HepG2 (cell line): ENCODE results near the gene NELFCD. TPM values are rescaled to one million over a fixed set of nuclear protein-coding genes. Genes with fewer than 3 reads are reported as not detected.

Experiments used
- CEBPZ ChIP-seq: IDR thresholded peaks from 2 replicates; pipeline ENCODE4 v1.6.1; 2012; ENCODE audit warnings: low read length, improper control_type of control experiment
- DMAP1 ChIP-seq: IDR thresholded peaks from 2 replicates; pipeline ENCODE4 v1.6.1; 2016
- EED ChIP-seq: sonication (generic); formaldehyde crosslinking; IDR thresholded peaks from 2 replicates; pipeline ENCODE4 v1.5.0; 2020; ENCODE audit warnings: mild to moderate bottlenecking, missing genetic modification reagents
- ISX ChIP-seq: sonication (generic); formaldehyde crosslinking; conservative IDR thresholded peaks from 2 replicates; pipeline ENCODE4 v1.5.0; 2020; ENCODE audit warnings: missing genetic modification reagents
- MAFK ChIP-seq, 2 experiments: IDR thresholded peaks in 1 of 2; conservative IDR thresholded peaks in 1 of 2; 2 replicates each; pipeline ENCODE4 v1.6.1; 2011; ENCODE audit warnings: improper control_type of control experiment in 2 of 2, low read length in 2 of 2
- MAZ ChIP-seq, 2 experiments: sonication (generic) in 1 of 2; formaldehyde crosslinking in 1 of 2; IDR thresholded peaks; 2 replicates each; pipeline versions ENCODE4 v1.5.0 to v1.6.1; 2012 to 2020; ENCODE audit warnings: low read depth in 2 of 2, mild to moderate bottlenecking in 2 of 2, borderline replicate concordance in 1 of 2, improper control_type of control experiment in 1 of 2, low read length in 1 of 2, missing genetic modification reagents in 1 of 2, moderate library complexity in 1 of 2
- PLRG1 ChIP-seq: fragments of 450-650 bp; conservative IDR thresholded peaks from 2 replicates; pipeline ENCODE4 v1.6.1; 2016
- RERE ChIP-seq: IDR thresholded peaks from 2 replicates; pipeline ENCODE4 v1.6.1; 2016; ENCODE audit warnings: low read depth, missing genetic modification reagents, missing compliant biosample characterization
- SALL1 ChIP-seq: sonication (generic); formaldehyde crosslinking; IDR thresholded peaks from 2 replicates; pipeline ENCODE4 v1.8.0; 2022; ENCODE audit warnings: mild to moderate bottlenecking, missing genetic modification reagents
- TCF12 ChIP-seq, 2 experiments: fragments of 450-650 bp in 1 of 2; sonication (generic) in 1 of 2; formaldehyde crosslinking in 1 of 2; IDR thresholded peaks; 2 replicates each; pipeline versions ENCODE4 v1.6.1 to v1.8.0; 2017 to 2022; ENCODE audit warnings: antibody characterized with exemption in 1 of 2, mild to moderate bottlenecking in 1 of 2, missing genetic modification reagents in 1 of 2, moderate library complexity in 1 of 2
- THAP8 ChIP-seq: sonication (generic); formaldehyde crosslinking; IDR thresholded peaks from 2 replicates; pipeline ENCODE4 v1.5.1; 2020; ENCODE audit warnings: missing genetic modification reagents, mild to moderate bottlenecking, borderline replicate concordance
- ZNF564 ChIP-seq: sonication (generic); formaldehyde crosslinking; IDR thresholded peaks from 2 replicates; pipeline ENCODE4 v1.8.1; 2023; ENCODE audit warnings: mild to moderate bottlenecking, missing genetic modification reagents
- ZNF616 ChIP-seq: sonication (generic); formaldehyde crosslinking; IDR thresholded peaks from 2 replicates; pipeline ENCODE4 v1.5.0; 2020; ENCODE audit warnings: low read depth, mild to moderate bottlenecking, missing genetic modification reagents
- ZNF660 ChIP-seq: sonication (generic); formaldehyde crosslinking; IDR thresholded peaks from 2 replicates; pipeline ENCODE4 v1.5.1; 2020; ENCODE audit warnings: mild to moderate bottlenecking, low read depth, missing genetic modification reagents, borderline replicate concordance
- ZNF720 ChIP-seq: sonication (generic); formaldehyde crosslinking; IDR thresholded peaks from 2 replicates; pipeline ENCODE4 v1.4.0; 2020; ENCODE audit warnings: missing genetic modification reagents
- polyA plus RNA-seq, 8 experiments: library from polyadenylated mRNA; depleted of rRNA in 3 of 8; stranded (reverse) in 7 of 8; unstranded in 1 of 8; fragments of >200 nt; fragmentation: Illumina TruSeq in 4 of 8; extraction: Trizol in 4 of 8; gene quantifications; 2 replicates each; pipeline versions ENCODE4 v1.2.1 to v1.2.3, GENCODE V29; 2011 to 2016; ENCODE audit warnings: low read depth in 4 of 8, missing spikeins in 1 of 8, mixed read lengths in 1 of 8; ENCODE audit not compliant: insufficient read depth in 1 of 8
- total RNA-seq, 5 experiments: library from RNA; depleted of rRNA; stranded (reverse); fragments of >200 nt; fragmentation: Illumina TruSeq; extraction: Trizol; gene quantifications; 2 replicates each; pipeline ENCODE4 v1.2.3, GENCODE V29; 2016; ENCODE audit warnings: low read depth in 1 of 5
- TF ChIP-seq, protein P1 (sequence below): sonication (generic); formaldehyde crosslinking; conservative IDR thresholded peaks from 2 replicates; pipeline ENCODE4 v1.4.0; 2020; ENCODE audit warnings: missing genetic modification reagents

The NELFCD gene
- total and polyA plus RNA-seq, 2 of the 13 experiments (the other 11 are each of a cell fraction or from before 2014, with no cell fraction given), result 159 to 203 TPM

GRCh38 chr20:59032023-59032712, 51.1 kb downstream of the NELFCD start, which contains the start of gene ATP5F1E (continued):
- TF ChIP-seq TCF12 (IDR thresholded peaks at IDR 0.05) (no peak), TCF12 (CRISPR knock-in tag; IDR thresholded peaks at IDR 0.05) (peak; percentile 94), DMAP1 (CRISPR knock-in tag) (peak; percentile 96), ZNF720 (CRISPR knock-in tag) (peak; percentile 65; the same call in 1 of the 2 replicates), EED (CRISPR knock-in tag) (peak; percentile 97; the same call in 1 of the 2 replicates), MAFK (conservative IDR thresholded peaks at IDR 0.05 in 1 of 2, IDR thresholded peaks at IDR 0.05 in 1 of 2; ENCODE audit: low read length in 2 of 2) (no peak), THAP8 (peak; percentile 62; the same call in 1 of the 2 replicates), ZNF616 (CRISPR knock-in tag) (peak; percentile 40; the same call in 1 of the 2 replicates), MAZ (IDR thresholded peaks at IDR 0.05; ENCODE audit: borderline replicate concordance, low read depth, low read length) (peak; percentile 95), MAZ (CRISPR knock-in tag; IDR thresholded peaks at IDR 0.05; ENCODE audit: low read depth) (peak; percentile 99), CEBPZ (no peak), SALL1 (peak; percentile 93), ZNF564 (peak; percentile 91), RERE (CRISPR knock-in tag) (0 out of 2 replicates have a peak, but pooled peaks have one; percentile 8), PLRG1 (no peak), ISX (CRISPR knock-in tag) (peak; percentile 96; the same call in 1 of the 2 replicates), ZNF660 (peak; percentile 86; the same call in 1 of the 2 replicates)
- TF ChIP-seq, protein P1, sequence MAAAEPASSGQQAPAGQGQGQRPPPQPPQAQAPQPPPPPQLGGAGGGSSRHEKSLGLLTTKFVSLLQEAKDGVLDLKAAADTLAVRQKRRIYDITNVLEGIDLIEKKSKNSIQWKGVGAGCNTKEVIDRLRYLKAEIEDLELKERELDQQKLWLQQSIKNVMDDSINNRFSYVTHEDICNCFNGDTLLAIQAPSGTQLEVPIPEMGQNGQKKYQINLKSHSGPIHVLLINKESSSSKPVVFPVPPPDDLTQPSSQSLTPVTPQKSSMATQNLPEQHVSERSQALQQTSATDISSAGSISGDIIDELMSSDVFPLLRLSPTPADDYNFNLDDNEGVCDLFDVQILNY (CRISPR knock-in tag), result peak; percentile 74
